Peyer's patch (tissue), 4 donors: ENCODE results near the gene OSBPL6. TPM values are rescaled to one million over a fixed set of nuclear protein-coding genes. Genes with fewer than 3 reads are reported as not detected.

Experiments
- DNase-seq, 3 donors: peaks; one replicate each; pipeline ENCODE4 v3.0.0-alpha.2; 2017 to 2019
- H3K27ac ChIP-seq, 4 donors: fragments of 200-600 bp; sonication (generic); one replicate each; pipeline ENCODE4 v1.5.1; 2016 to 2019
- H3K27me3 ChIP-seq, 2 donors: fragments of 200-600 bp; sonication (generic); one replicate each; pipeline ENCODE4 v1.5.1; 2019
- H3K36me3 ChIP-seq, 3 donors: fragments of 200-600 bp; sonication (generic); one replicate each; pipeline ENCODE4 v1.5.1; 2016 to 2019
- H3K4me1 ChIP-seq, 4 donors: fragments of 200-600 bp; sonication (generic); one replicate each; pipeline ENCODE4 v1.5.1; 2016 to 2019
- H3K4me3 ChIP-seq, 4 donors: fragments of 200-600 bp; sonication (generic); 1 replicate in 3 of 4; 2 replicates in 1 of 4; pipeline ENCODE4 v1.5.1; 2016 to 2019; ENCODE audit warnings: mild to moderate bottlenecking in 1 of 4
- H3K9me3 ChIP-seq, 4 donors: fragments of 200-600 bp; sonication (generic); one replicate each; pipeline ENCODE4 v1.5.1; 2016 to 2019; ENCODE audit warnings: mild to moderate bottlenecking in 1 of 4
- CTCF ChIP-seq, 6 experiments: fragments of 450-650 bp in 4 of 6; fragments of 200-600 bp in 2 of 6; sonication (generic) in 1 of 6; IDR thresholded peaks; one replicate each; pipeline ENCODE4 v1.5.1; 2017 to 2019; ENCODE audit warnings: antibody characterized with exemption in 6 of 6, mild to moderate bottlenecking in 3 of 6, moderate library complexity in 1 of 6
- POLR2A ChIP-seq, 2 donors: fragments of 450-650 bp; IDR thresholded peaks; one replicate each; pipeline ENCODE4 v1.5.1; 2017; ENCODE audit warnings: antibody characterized with exemption in 2 of 2, mild to moderate bottlenecking in 2 of 2, moderate library complexity in 2 of 2
- total RNA-seq, 4 donors: library from RNA; depleted of rRNA; stranded (reverse); fragments of >200 nt; gene quantifications; one replicate each; pipeline ENCODE4 v1.1.0, GENCODE V29; 2016

The OSBPL6 gene
- total RNA-seq, 4 donors from 2014 or later: 3.4 to 14.9 (median 4.9) TPM

GRCh38 chr2:178242552-178242883, 48.2 kb downstream of the OSBPL6 start:
- no peak for TF ChIP-seq POLR2A (IDR thresholded peaks at IDR 0.05)
- no peak for TF ChIP-seq CTCF (IDR thresholded peaks at IDR 0.05)
- Histone ChIP-seq H3K36me3 (no peaks in the 10 kb centered on the region), H3K4me3 (no peak overlapping the region), H3K4me1 (no peaks in the 10 kb centered on the region), H3K27me3 (no peaks in the 10 kb centered on the region), H3K27ac (no peak overlapping the region), H3K9me3 (no peaks in the 10 kb centered on the region)
- DNase-seq: no peak

GRCh38 chr2:178243961-178244360, 49.6 kb downstream of the OSBPL6 start:
- Histone ChIP-seq H3K4me3 (no peak overlapping the region), H3K36me3 (no peaks in the 10 kb centered on the region), H3K4me1 (no peaks in the 10 kb centered on the region), H3K9me3 (no peaks in the 10 kb centered on the region), H3K27me3 (no peaks in the 10 kb centered on the region), H3K27ac (no peak overlapping the region)
- no peak for TF ChIP-seq POLR2A (IDR thresholded peaks at IDR 0.05)
- TF ChIP-seq CTCF (IDR thresholded peaks at IDR 0.05): no peak
- DNase-seq: no peak

- Histone ChIP-seq H3K36me3 (no peaks in the 10 kb centered on the region), H3K4me1 (no peaks in the 10 kb centered on the region), H3K27ac (no peak overlapping the region), H3K9me3 (no peaks in the 10 kb centered on the region), H3K27me3 (no peaks in the 10 kb centered on the region), H3K4me3 (no peak overlapping the region)
- no peak for TF ChIP-seq CTCF (IDR thresholded peaks at IDR 0.05)
- TF ChIP-seq POLR2A (IDR thresholded peaks at IDR 0.05): no peak
- no peak for DNase-seq
These were observed 50.5 kb downstream of the OSBPL6 start for GRCh38 chr2:178244777-178245176.

- no peak overlapping the region for H3K27ac ChIP-seq
- H3K4me3 ChIP-seq: no peak overlapping the region
- H3K27me3 ChIP-seq: no peaks in the 10 kb centered on the region
- no peaks in the 10 kb centered on the region for H3K9me3 ChIP-seq
- H3K36me3 ChIP-seq: no peaks in the 10 kb centered on the region
- TF ChIP-seq CTCF (IDR thresholded peaks at IDR 0.05) (no peak), POLR2A (IDR thresholded peaks at IDR 0.05) (no peak)
- no peak for DNase-seq
- no peaks in the 10 kb centered on the region for H3K4me1 ChIP-seq
These were observed 52.4 kb downstream of the OSBPL6 start for GRCh38 chr2:178246696-178247095.

GRCh38 chr2:178247250-178247649, 52.9 kb downstream of the OSBPL6 start:
- no peak for DNase-seq
- Histone ChIP-seq H3K9me3 (no peaks in the 10 kb centered on the region), H3K4me1 (no peaks in the 10 kb centered on the region), H3K4me3 (no peak overlapping the region), H3K36me3 (no peaks in the 10 kb centered on the region), H3K27ac (no peak overlapping the region), H3K27me3 (no peaks in the 10 kb centered on the region)
- TF ChIP-seq CTCF (IDR thresholded peaks at IDR 0.05): no peak
- TF ChIP-seq POLR2A (IDR thresholded peaks at IDR 0.05): no peak

GRCh38 chr2:178250429-178250828, 56.1 kb downstream of the OSBPL6 start:
- no peaks in the 10 kb centered on the region for H3K4me1 ChIP-seq
- H3K27me3 ChIP-seq: no peaks in the 10 kb centered on the region
- TF ChIP-seq CTCF (IDR thresholded peaks at IDR 0.05) (no peak), POLR2A (IDR thresholded peaks at IDR 0.05) (no peak)
- no peaks in the 10 kb centered on the region for H3K36me3 ChIP-seq
- no peak overlapping the region for H3K27ac ChIP-seq
- H3K4me3 ChIP-seq: no peak overlapping the region
- DNase-seq: no peak
- no peaks in the 10 kb centered on the region for H3K9me3 ChIP-seq
